Fibroblast of lung (primary cell): ENCODE results near the gene SIPA1L3. TPM values are rescaled to one million over a fixed set of nuclear protein-coding genes. Genes with fewer than 3 reads are reported as not detected.

Source experiments
- DNase-seq, 2 donors: peaks; one replicate each; pipeline versions ENCODE4 v3.0.0 to v3.0.0-alpha.2; 2010; ENCODE audit warnings: low read depth in 2 of 2
- H2AFZ ChIP-seq: 2 replicates; pipeline ENCODE4 v1.5.1; 2012; ENCODE audit warnings: low read length, control low read depth, inconsistent platforms
- H3K27ac ChIP-seq: 2 replicates; pipeline ENCODE4 v1.5.1; 2011; ENCODE audit warnings: low read length, control low read depth; ENCODE audit not compliant: insufficient read depth
- H3K27me3 ChIP-seq: 2 replicates; pipeline ENCODE4 v1.5.1; 2011; ENCODE audit warnings: mild to moderate bottlenecking, low read length; ENCODE audit not compliant: control insufficient read depth, insufficient read depth
- H3K36me3 ChIP-seq: 2 replicates; pipeline ENCODE4 v1.5.1; 2011; ENCODE audit warnings: low read length; ENCODE audit not compliant: control insufficient read depth, insufficient read depth
- H3K4me1 ChIP-seq: 2 replicates; pipeline ENCODE4 v1.5.1; 2011; ENCODE audit warnings: low read length; ENCODE audit not compliant: control insufficient read depth, insufficient read depth; ENCODE audit errors: extremely low read depth
- H3K4me2 ChIP-seq: 2 replicates; pipeline ENCODE4 v1.5.1; 2011; ENCODE audit warnings: low read length, control low read depth; ENCODE audit not compliant: insufficient read depth; ENCODE audit errors: extremely low read depth
- H3K4me3 ChIP-seq, 4 experiments: fragments of 200-600 bp in 1 of 4; sonication (generic) in 1 of 4; replicated peaks in 1 of 4; 2 replicates each; pipeline ENCODE4 v1.5.1; 2011 to 2016; ENCODE audit warnings: low read length in 4 of 4, low read depth in 3 of 4, mild to moderate bottlenecking in 3 of 4, control low read depth in 2 of 4, inconsistent platforms in 1 of 4, mixed read lengths in 1 of 4; ENCODE audit not compliant: insufficient read depth in 1 of 4; ENCODE audit errors: control extremely low read depth in 1 of 4
- H3K79me2 ChIP-seq: 2 replicates; pipeline ENCODE4 v1.5.1; 2012; ENCODE audit warnings: mild to moderate bottlenecking, low read length, inconsistent platforms; ENCODE audit not compliant: control insufficient read depth, insufficient read depth
- H3K9ac ChIP-seq: 2 replicates; pipeline ENCODE4 v1.5.1; 2011; ENCODE audit warnings: mild to moderate bottlenecking, low read length, control low read depth; ENCODE audit not compliant: insufficient read depth
- H3K9me3 ChIP-seq: 2 replicates; pipeline ENCODE4 v1.5.1; 2012; ENCODE audit warnings: low read depth, low read length; ENCODE audit not compliant: control insufficient read depth, insufficient read depth
- H4K20me1 ChIP-seq: 2 replicates; pipeline ENCODE4 v1.5.1; 2011; ENCODE audit warnings: low read length; ENCODE audit not compliant: control insufficient read depth, insufficient read depth; ENCODE audit errors: extremely low read depth
- CTCF ChIP-seq, 2 donors: IDR thresholded peaks in 1 of 2; conservative IDR thresholded peaks in 1 of 2; 1 replicate in 1 of 2; 2 replicates in 1 of 2; pipeline ENCODE4 v1.5.1; 2011 to 2012; ENCODE audit warnings: low read length in 2 of 2, control low read depth in 1 of 2, inconsistent platforms in 1 of 2, low read depth in 1 of 2, mild to moderate bottlenecking in 1 of 2
- EZH2 ChIP-seq: IDR thresholded peaks from 2 replicates; pipeline ENCODE4 v1.5.1; 2012; ENCODE audit warnings: low read length, control low read depth, mild to moderate bottlenecking; ENCODE audit errors: missing control alignments
- polyA plus RNA-seq, 2 donors: library from polyadenylated mRNA; depleted of rRNA in 1 of 2; stranded (reverse) in 1 of 2; unstranded in 1 of 2; fragments of >200 nt; gene quantifications; 2 replicates each; pipeline ENCODE4 v1.2.1, GENCODE V29; 2011 to 2012; ENCODE audit warnings: missing spikeins in 1 of 2
- total RNA-seq: library from RNA; depleted of rRNA; stranded (reverse); fragments of >200 nt; gene quantifications from 2 replicates; pipeline ENCODE4 v1.2.1, GENCODE V29; 2014

SIPA1L3 gene
- total and polyA plus RNA-seq, 2 donors (not counting 1 experiment from before 2014, with no cell fraction given), result 3.7 to 10.1 TPM

- Histone ChIP-seq H3K79me2 (peaks cover 2% of the 10 kb centered on the region), H2AFZ (peak overlapping the region; percentile 42), H3K9ac (peak overlapping the region; percentile 34), H3K9me3 (no peaks in the 10 kb centered on the region), H3K27ac (peak overlapping the region; percentile 62), H3K27me3 (no peaks in the 10 kb centered on the region), H4K20me1 (no peaks in the 10 kb centered on the region), H3K4me2 (peak overlapping the region; percentile 17), H3K4me1 (peaks cover 14% of the 10 kb centered on the region), H3K4me3 (no peak overlapping the region), H3K36me3 (no peaks in the 10 kb centered on the region)
- TF ChIP-seq CTCF (conservative IDR thresholded peaks at IDR 0.05 in 1 of 2, IDR thresholded peaks at IDR 0.05 in 1 of 2; ENCODE audit: low read depth in 1 of 2, low read length in 2 of 2), result no peak
- DNase-seq, result peak in 1 of 2 donors; percentile 79
Measured at GRCh38 chr19:38035515-38036495, 128.8 kb downstream of the SIPA1L3 start.

- H3K79me2 ChIP-seq, result peaks cover 2% of the 10 kb centered on the region
- H3K36me3 ChIP-seq, result no peaks in the 10 kb centered on the region
- DNase-seq, result no peak
- no peaks in the 10 kb centered on the region for H3K27me3 ChIP-seq
- peak overlapping the region; percentile 17 for H3K4me2 ChIP-seq
- peaks cover 14% of the 10 kb centered on the region for H3K4me1 ChIP-seq
- no peak for TF ChIP-seq EZH2
- no peak for TF ChIP-seq CTCF (conservative IDR thresholded peaks at IDR 0.05 in 1 of 2, IDR thresholded peaks at IDR 0.05 in 1 of 2; ENCODE audit: low read depth in 1 of 2, low read length in 2 of 2)
- peak overlapping the region; percentile 62 for H3K27ac ChIP-seq
- H3K9me3 ChIP-seq, result no peaks in the 10 kb centered on the region
- peak overlapping the region; percentile 34 for H3K9ac ChIP-seq
- H3K4me3 ChIP-seq, result no peak overlapping the region
- H4K20me1 ChIP-seq, result no peaks in the 10 kb centered on the region
- H2AFZ ChIP-seq, result no peak overlapping the region
Measured at GRCh38 chr19:38036707-38037611, 130.0 kb downstream of the SIPA1L3 start.

GRCh38 chr19:38039966-38040365 lies 133.0 kb downstream of the SIPA1L3 start:
- Histone ChIP-seq H2AFZ (no peak overlapping the region), H3K79me2 (peaks cover 2% of the 10 kb centered on the region), H3K27ac (peak overlapping the region; percentile 90), H3K36me3 (no peaks in the 10 kb centered on the region), H3K4me2 (no peak overlapping the region), H3K9me3 (no peaks in the 10 kb centered on the region), H3K4me3 (no peak overlapping the region), H4K20me1 (no peaks in the 10 kb centered on the region), H3K9ac (no peak overlapping the region), H3K27me3 (no peaks in the 10 kb centered on the region), H3K4me1 (peaks cover 14% of the 10 kb centered on the region)
- no peak for TF ChIP-seq CTCF (conservative IDR thresholded peaks at IDR 0.05 in 1 of 2, IDR thresholded peaks at IDR 0.05 in 1 of 2; ENCODE audit: low read depth in 1 of 2, low read length in 2 of 2)
- no peak for TF ChIP-seq EZH2
- DNase-seq, result peak; percentile 75 to 95
